NT2/D1 (cell line): ENCODE results near the gene SRP72.

Experiments
- SUZ12 ChIP-seq: IDR thresholded peaks from 2 replicates; pipeline ENCODE4 v1.6.1; 2011; ENCODE audit not compliant: insufficient read length, insufficient read depth; ENCODE audit errors: extremely low read depth
- YY1 ChIP-seq: IDR thresholded peaks from 2 replicates; pipeline ENCODE4 v1.6.1; 2011; ENCODE audit not compliant: insufficient read length, insufficient read depth
- ZNF274 ChIP-seq: IDR thresholded peaks from 2 replicates; pipeline ENCODE4 v1.6.1; 2011; ENCODE audit warnings: mild to moderate bottlenecking, low read depth, low read length

DNA sequence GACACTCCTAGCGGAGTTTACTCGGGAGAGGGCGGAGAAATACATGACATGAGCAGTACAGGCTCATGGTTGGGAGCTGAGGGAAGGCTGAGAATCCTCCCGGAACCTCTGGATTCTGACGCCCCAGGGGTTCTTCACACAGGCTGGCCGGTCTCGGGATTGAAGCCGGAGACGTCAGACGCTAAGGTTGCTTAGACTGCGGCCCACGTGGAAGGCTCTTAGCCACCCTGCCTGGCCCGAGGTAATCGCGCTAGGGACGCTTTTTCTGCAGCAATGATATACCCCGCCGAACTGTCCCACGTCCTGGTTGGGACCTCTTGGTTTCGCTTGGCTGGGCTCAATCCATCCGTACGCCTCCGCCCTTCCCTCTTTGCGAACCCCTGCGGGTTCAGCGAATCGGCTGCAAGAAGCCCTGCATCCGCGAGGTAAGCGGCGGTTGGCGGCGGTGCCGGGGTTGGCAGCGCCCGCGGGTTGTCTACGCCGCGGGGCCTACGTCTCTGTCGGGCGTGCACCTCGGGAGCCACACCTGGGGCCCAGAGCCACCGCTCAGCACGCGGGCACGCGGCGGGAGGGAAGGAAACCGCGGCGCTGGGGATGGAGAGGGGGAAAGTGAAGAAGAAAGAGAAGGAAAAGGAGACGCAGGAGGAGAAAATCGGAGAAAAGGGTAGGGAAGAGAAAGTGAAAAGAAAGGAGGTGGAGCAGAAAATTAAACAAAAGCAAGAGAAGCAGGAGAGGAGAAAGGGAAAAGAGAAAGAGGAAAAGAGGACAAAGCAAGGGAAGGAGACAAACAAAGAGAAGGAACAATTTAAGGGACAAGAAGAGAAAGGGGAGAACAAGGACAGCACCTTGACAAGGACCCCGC is 38.1 kb downstream of the SRP72 start, which contains the start of gene ARL9:
- TF ChIP-seq YY1 (no peak), ZNF274 (no peak), SUZ12 (no peak)
